GM19035 (cell line): ENCODE measurements around the gene PDRG1.
"Not testable (repeated sequence)": the region's sequence is repeated elsewhere in the genome, so short reads cannot be mapped to it uniquely, and the experiment has no call there.

Experiments used
- ATAC-seq: cut with Tn5 transposase; IDR thresholded peaks from one replicate; pipeline ENCODE4 v1.9.1; 2021; ENCODE audit not compliant: unreplicated experiment

PDRG1 gene

DNA sequence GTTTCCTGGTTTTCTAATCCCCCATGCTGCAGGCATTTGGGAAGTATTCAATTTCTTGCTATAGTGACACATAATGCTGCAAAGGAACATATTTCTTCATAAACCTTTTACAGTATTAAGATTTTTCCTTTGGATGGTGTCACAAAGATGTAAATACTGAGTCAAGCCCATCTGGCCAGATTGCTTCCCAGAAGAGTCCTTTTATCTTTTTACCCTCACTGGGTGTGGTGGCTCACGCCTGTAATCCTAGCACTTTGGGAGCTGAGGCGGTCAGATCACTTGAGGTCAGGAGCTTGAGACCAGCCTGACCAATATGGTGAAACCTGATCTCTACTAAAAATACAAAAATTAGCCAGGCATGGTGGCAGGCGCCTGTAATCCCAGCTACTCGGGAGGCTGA is 22.2 kb downstream of the PDRG1 start:
- ATAC-seq, result not testable (repeated sequence)

DNA sequence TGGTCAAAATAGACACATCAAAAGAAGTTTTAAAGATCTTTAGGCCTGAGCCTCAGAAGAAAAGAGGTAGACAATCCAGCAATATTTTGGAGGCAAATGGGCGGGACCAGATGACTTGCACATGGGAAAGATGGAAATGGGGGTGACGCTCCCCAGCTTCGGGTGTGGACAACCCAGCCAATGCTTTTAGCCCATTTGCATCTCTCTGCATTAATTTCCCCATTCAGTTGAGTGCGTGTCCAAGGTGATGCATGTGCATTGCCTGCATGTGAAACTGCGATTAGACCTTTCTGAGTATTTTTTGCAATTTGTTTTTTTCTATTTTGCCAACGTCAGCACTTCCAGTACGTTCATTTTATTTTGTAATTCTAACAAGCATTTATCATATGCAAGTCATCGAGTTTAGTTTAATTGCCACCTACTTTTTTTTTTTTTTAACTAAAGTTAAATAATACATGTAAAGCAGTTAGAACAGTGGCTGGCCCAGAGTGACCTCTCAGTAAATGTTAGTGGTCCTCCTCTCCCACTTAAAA is 24.2 kb downstream of the PDRG1 start:
- no peak for ATAC-seq

DNA sequence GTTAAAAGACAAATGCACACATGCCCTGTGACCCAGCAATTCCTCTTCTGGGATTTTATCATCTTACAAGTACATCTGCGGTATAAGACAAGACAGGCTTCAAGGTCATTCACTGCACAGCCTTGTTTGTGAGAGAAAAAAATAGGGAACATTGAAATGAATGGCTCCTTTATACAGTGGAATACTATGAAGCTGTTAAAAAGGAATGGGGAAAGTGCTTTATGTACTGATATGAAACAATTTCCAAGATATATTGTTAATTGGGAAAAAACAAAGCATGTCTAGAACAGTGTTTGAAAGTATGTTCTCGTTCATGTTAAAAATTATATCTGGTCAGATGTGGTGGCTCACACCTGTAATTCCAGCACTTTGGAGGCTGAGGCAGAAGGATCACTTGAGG is 25.4 kb downstream of the PDRG1 start:
- ATAC-seq, result no peak

DNA sequence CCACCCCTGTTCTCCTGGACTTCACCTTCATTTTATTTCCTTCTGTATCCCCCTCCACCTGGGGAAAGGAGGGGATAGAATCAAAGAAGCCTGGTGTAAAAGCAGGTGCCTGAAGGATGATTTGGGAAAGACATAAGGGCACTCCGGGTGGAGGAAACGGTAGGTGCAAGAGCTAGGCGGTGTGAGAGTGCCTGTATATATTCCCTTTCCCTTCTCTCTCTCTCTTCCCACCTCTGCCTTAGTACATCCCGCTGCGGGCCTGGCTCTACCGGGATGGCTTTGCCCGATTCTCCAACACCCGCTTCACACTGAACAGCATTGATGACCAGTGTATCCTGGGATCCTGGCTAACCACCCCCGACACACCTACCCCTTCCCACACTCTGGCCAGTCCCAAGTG is 26.2 kb downstream of the PDRG1 start:
- ATAC-seq, result no peak

GRCh38 chr20:31924561-31924960 is 27.3 kb downstream of the PDRG1 start:
- ATAC-seq, result no peak

DNA sequence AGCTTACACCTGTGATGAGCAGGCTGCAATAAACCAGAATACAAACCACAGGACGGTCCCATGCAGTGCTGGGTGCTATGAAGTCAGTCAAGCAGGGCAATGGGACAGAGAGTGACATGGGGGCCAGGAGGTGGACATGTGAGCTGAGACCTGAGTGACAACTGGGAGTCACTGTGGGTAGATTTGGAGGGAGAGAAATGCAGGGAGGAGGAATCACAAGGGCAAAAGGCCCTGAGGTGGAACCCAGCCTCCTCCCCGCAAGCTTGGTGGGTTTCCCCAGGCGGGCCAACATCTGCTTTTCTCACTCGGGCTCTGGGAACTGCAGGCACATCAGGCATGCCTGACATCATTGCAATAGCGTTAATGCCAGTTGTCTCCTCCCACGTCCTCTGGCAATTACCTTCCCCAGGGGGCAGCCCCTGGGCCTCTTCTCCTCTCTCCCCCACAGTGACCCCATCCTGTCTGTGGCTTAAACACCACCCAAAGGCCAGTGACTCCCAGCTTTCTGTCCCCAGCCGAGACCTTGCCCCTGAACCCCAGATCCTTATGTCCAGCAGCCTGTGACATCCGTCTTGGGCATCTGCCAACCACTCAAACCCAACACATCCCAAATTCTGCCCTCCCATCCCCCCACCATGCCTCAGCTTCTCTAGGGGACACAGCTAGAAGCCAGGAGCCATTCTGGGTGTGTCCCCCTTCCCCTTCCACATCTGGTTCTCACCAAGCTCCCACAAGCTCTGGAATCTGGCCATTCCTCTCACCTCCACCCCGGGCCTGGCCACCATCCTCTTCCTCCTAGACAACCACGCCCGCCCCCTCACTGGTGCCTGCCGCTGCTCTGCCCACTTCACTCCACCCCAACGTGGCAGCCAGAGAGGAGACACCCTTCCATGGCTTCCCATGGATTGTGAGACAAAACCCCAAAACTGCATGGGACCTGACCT is 28.2 kb downstream of the PDRG1 start:
- no peak for ATAC-seq

DNA sequence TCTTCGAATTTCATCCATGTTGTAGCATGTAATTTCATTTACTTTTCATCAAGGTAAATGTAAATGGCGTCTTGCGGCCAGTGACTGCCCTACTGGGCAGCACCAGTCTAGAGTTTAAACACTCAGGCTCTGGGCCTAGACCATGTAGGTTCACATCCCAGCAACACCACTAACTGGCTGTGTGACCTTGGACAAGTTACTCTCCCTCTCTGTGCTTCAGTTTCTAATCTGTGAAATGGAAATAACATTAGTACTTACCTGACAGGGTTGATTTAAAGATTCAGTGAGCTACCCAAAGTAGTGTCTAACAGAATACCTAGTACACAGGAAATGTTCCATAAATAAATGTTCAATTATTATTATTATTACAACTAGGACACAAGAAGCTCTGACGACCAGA is 29.3 kb downstream of the PDRG1 start:
- no peak for ATAC-seq

DNA sequence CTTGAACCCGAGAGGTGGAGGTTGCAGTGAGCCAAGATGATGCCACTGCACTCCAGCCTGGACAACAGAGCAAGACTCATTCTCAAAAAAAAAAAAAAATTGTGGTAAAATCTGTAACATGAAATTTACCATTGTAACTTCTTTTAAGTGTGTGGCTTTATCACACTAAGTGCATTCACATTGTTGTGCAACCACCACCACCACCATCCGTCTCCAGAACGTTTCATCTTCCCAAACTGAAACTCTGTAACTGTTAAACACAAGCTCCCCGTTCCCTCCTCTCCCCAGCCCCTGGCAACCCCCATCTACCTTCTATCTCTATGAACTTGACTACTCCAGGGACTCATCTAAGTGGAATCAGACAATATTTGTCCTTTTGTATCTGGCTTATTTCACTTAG is 29.7 kb downstream of the PDRG1 start:
- ATAC-seq, result no peak

GRCh38 chr20:31921480-31921879 is 30.4 kb downstream of the PDRG1 start:
- ATAC-seq, result not testable (repeated sequence)

DNA sequence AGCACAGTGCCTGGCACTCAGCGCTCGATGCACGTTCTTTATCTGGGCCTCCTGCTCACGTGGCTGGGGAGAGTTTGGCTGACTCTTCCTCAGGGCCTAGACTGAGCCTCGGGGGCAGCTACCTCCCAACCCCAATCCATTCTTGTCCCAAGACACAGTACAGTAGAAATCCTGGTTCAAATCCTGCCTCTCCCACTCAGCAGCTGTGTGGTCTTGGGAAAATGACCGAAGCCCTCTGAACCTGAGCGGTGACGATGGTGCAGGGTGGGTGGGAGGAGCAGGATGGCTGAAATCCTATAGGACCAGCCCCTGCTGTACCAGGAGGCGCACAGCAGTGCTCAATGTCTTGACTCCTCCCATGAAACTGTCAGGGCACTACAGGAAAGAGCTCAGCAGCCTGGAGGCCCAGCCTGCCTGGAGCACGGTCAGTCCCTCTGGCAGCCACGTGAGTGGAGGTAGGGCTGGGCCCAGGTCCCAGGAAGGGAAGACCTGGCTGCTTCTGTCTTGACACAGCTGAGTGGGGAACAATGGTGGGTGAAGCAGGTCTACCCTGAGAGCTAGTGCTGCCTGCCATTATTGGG is 31.5 kb downstream of the PDRG1 start:
- no peak for ATAC-seq

- no peak for ATAC-seq
Measured at GRCh38 chr20:31919410-31920155, 32.3 kb downstream of the PDRG1 start.

GRCh38 chr20:31918466-31919105 is 33.3 kb downstream of the PDRG1 start:
- ATAC-seq, result no peak

GRCh38 chr20:31917962-31918412 is 33.9 kb downstream of the PDRG1 start:
- not testable (repeated sequence) for ATAC-seq

DNA sequence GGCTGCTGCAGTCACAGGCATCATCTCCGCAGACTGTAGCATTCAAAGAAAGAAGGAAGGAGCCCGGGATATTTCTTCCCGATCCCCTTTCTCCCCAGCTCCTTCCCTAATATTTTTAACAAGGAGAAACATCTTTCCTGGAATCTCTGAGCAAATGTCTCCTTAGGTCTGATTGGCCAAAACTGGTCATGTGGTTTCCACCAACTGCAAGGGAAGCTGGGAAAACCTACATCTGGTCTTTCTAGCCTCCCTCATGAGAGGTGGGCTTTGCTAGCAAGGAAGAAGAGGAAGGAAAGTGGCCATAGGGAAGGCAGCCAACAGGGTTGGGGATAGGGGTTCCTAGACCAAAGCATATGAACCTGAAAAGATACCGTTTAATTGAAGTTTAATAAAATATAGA is 35.1 kb downstream of the PDRG1 start:
- ATAC-seq, result no peak

GRCh38 chr20:31915491-31916280 is 36.2 kb downstream of the PDRG1 start:
- ATAC-seq, result no peak

- no peak for ATAC-seq
Measured at GRCh38 chr20:31914170-31914569, 37.7 kb downstream of the PDRG1 start.

- ATAC-seq, result no peak
Measured at GRCh38 chr20:31913431-31914157, 38.3 kb downstream of the PDRG1 start.

DNA sequence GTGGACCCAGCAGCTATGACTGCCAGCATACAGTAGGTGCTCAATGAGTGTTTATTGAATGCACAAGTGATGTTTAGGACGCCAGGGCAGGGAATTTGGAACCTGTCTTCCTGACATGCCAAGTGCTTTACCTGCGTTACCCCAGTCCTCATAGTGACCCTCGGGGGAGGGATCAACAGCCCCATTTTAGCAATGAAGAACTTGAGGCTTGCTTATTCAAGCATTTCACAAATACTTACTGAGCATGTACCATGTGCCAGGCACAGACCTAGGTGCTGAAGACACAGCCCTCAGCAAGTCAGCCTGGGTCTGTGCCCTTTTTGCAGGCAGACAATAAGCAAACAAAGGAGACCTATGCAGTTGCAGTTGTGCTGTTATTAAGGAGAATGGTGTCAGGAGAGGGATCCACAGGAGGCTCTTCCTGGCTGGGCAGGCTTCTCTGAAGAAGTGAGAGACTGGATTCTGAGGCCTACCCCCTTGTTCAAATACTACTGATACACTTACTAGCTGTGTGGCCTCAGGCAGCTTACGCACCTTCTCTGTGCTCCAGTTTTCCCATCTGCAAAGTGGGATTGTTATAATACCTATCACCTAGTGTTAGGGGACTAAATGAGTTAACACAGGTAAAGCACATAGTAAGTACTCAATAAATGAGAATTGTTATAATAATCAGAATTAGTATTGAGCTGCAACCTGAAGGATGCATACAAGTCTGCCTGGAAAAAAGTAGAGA is 41.6 kb downstream of the PDRG1 start:
- no peak for ATAC-seq
